ENCODE measurements around the gene EPS8.
A peak's percentile ranks its signal among the peaks of the same experiment; 100 is the strongest.

Gene EPS8

DNA sequence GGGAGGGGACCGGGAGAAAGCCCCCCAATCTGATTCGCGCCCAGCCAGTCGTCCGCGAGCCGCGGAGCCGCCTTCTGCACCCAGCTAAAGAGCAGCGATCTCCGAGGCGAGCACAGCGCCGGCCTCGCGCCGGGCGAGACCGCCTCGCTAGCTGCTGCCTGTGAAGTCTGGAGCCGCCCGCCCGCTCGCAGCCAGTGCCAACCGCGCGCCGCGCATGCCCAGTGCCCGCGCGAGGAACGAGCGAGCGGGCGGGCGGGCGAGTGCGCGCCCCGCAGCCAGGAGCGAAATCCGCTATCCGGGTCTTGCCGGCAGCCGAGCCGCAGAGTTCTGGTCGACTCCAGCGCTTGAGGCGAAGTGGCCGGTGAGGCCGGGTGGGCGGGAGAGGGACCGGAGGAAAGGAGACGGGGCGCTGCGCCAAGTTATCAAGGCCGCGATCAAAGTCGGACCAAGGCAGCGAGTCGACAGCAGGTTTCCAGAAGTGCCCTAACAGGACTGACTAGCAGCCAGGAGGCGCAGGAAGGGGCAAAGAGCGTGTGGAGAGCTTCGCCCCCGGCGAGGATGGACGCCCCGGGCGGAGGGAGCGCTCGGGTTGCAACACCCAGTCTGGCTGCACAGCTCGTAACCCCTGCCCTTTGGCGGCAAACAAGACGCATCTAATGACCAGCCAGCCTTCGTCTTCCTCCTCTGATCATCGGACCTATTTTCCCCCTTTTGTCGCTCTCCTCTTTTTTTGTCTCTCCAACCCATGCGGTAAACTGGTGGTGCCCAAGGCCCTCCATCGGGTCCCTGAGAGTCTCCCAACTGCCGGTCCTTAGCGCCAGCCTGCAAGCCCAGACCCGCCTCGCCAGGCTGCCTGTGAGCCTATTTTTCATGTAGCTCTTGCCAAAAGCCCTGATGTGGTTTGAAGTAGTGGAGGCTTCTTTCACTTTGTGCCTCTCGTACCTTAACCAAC, at the start of gene EPS8:
Gene EPS8 (minus strand): TSS at position 169 of the 952 bp plus-strand sequence. CDS start 106,437 bp downstream, outside the sequence.
- peak; percentile 94 for DNase-seq (ENCODE audit: low read depth)
- H3K4me3 ChIP-seq (replicated peaks; ENCODE audit: low read depth, low read length), result peak within 1 kb of the TSS; percentile 88
- TF ChIP-seq, protein P1, sequence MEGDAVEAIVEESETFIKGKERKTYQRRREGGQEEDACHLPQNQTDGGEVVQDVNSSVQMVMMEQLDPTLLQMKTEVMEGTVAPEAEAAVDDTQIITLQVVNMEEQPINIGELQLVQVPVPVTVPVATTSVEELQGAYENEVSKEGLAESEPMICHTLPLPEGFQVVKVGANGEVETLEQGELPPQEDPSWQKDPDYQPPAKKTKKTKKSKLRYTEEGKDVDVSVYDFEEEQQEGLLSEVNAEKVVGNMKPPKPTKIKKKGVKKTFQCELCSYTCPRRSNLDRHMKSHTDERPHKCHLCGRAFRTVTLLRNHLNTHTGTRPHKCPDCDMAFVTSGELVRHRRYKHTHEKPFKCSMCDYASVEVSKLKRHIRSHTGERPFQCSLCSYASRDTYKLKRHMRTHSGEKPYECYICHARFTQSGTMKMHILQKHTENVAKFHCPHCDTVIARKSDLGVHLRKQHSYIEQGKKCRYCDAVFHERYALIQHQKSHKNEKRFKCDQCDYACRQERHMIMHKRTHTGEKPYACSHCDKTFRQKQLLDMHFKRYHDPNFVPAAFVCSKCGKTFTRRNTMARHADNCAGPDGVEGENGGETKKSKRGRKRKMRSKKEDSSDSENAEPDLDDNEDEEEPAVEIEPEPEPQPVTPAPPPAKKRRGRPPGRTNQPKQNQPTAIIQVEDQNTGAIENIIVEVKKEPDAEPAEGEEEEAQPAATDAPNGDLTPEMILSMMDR (IDR thresholded peaks at IDR 0.05; ENCODE audit: low read length, missing control alignments), result no peak

DNA sequence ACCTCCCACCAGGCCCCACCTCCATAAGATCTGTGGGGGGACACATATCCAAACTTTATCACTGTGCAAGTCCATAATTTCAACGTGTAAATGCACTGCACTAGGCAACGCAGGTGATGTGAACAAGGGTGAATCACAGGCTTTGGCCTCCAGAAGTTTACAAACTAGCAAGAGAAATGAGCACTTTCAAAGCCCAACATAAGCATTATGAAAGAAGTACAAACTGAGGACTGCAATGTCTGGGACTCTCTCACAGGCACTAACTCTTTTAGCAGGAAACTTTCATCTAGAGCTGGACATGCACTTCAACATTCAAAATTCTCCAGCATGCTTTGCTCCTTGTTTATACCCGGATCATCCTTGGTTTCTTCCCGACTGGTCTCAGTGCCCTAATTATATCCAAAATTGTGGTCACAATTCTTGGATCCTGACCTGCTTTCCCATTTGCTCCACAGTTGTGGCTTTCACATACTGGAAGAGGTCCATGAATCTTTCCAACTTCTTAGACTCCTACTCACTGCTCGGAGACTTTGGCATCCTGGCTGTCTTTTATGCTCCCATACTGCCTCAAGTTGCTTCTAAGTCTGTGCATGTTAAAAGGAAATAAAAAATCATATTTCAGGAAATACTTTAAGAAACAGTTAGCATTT, 48.1 kb upstream of the EPS8 start:
- DNase-seq (ENCODE audit: low read depth), result peak; percentile 66
- TF ChIP-seq, protein P1 (IDR thresholded peaks at IDR 0.05; ENCODE audit: low read length, missing control alignments), result no peak
- H3K4me3 ChIP-seq (replicated peaks; ENCODE audit: low read depth, low read length), result no peak overlapping the region

DNA sequence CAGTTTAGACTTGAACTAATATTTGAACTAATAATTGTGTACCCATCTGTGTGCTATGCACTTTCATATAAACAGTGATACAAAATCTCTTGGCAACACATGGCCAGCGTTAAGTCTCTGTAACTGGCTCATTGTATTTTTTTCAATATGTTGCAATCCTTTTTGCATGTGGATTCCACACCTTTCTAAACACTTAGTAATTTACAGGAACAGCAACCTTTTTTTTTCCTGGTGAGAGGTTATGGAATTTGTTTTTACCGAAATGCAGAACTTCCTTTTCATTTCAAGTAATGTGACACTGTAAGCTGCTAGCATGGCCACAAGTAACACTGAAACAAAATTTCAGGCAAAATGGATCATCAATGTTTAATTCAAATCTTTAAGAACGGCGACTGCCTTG, 45.4 kb upstream of the EPS8 start:
- DNase-seq (ENCODE audit: low read depth), result no peak
- H3K4me3 ChIP-seq (replicated peaks; ENCODE audit: low read depth, low read length), result no peak overlapping the region
- TF ChIP-seq, protein P1 (IDR thresholded peaks at IDR 0.05; ENCODE audit: low read length, missing control alignments), result no peak

DNA sequence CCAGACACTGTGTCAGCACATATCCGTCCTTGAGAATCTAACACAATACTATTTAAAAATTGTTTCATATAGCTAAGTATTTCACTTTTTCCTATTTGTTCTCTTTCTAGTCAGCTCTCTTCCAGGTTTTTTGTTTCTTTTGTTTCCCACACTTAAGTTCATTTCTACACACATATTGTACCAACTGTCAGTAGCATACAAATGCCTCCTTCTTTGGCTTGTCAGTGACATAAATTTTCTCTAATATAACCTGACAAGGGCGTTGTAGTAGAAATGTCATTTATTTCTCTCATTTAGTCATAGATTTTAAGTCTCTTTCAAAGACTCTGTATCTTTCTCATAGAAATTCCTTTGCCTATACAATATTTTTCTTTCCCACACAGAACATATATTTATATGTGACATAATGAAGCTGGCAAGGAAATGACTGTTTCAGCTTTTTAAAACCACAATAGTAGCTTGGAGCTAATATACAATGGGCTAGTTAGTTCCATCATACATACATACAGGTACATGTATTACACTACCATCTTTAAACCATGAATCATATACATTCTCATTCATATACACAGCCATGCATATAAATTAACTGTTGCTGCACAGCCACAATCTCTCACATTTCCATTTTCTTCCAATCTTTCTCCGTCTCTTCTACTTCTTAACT, 42.3 kb upstream of the EPS8 start:
- no peak overlapping the region for H3K4me3 ChIP-seq (replicated peaks; ENCODE audit: low read depth, low read length)
- DNase-seq (ENCODE audit: low read depth), result no peak
- TF ChIP-seq, protein P1 (IDR thresholded peaks at IDR 0.05; ENCODE audit: low read length, missing control alignments), result no peak

DNA sequence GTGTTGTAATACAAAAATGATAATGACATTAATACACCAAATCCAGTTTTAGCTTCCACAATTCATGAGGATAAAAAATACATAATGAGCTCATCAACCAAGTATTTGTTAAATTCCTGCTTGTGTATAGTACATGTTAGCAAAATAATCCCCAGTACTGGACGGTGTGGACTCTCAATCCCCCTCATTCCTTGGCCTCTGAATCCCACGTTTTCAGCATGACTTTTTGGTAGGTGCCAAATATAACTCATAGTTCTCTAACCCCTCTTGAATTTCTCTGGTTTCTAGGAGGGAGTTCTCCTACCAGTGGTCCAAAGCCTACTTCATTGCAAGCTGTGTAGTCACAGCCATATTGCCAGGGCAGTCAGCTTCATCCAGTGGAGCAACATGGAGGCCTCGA, 41.4 kb upstream of the EPS8 start:
- H3K4me3 ChIP-seq (replicated peaks; ENCODE audit: low read depth, low read length), result no peak overlapping the region
- TF ChIP-seq, protein P1 (IDR thresholded peaks at IDR 0.05; ENCODE audit: low read length, missing control alignments), result no peak
- DNase-seq (ENCODE audit: low read depth), result peak; percentile 67

DNA sequence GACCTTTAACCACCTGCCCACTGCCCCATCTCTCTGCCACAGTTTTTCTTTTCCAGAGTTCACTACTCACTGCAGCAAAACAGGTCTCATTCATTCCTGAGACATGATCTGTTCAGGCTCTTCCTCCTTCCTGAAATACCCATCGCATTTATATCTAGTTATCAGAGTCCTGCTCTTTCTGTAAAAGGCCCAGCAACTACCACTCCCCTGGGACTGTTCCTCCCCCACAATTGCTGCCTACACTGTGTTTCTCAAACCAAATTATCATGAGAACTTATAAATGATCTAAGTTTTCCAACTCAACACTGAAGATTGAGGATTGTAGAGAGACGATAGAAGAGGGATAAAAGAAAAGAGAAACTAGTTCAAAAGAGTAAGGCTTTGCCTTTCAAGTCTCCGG, 40.8 kb upstream of the EPS8 start:
- TF ChIP-seq, protein P1 (IDR thresholded peaks at IDR 0.05; ENCODE audit: low read length, missing control alignments), result no peak
- peak; percentile 51 for DNase-seq (ENCODE audit: low read depth)
- H3K4me3 ChIP-seq (replicated peaks; ENCODE audit: low read depth, low read length), result no peak overlapping the region
